ENCODE measurements around the gene LCNL1.

DNA sequence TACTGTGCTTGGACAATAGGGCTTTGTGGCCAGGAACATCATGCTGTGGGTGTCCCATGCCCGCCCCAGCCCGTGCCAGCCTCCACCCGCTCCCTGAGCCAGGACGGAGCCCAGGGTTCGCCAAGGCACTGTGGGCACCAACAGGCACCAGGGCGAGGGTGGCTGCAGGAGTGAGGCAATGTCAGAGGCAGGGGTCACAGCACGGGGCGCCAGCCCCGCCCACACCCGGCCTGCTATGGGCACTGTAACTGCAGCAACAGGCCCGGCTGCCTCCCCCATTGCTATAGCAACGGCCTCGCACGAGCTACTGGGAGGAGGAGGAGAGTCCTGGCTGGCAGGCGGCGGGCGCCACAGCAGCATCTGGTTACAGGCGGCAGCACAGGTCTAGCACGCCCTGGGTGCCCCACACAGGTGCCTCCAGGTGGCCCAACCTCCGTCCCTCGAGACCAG, 42.7 kb downstream of the LCNL1 start:
- TF ChIP-seq, protein P1, sequence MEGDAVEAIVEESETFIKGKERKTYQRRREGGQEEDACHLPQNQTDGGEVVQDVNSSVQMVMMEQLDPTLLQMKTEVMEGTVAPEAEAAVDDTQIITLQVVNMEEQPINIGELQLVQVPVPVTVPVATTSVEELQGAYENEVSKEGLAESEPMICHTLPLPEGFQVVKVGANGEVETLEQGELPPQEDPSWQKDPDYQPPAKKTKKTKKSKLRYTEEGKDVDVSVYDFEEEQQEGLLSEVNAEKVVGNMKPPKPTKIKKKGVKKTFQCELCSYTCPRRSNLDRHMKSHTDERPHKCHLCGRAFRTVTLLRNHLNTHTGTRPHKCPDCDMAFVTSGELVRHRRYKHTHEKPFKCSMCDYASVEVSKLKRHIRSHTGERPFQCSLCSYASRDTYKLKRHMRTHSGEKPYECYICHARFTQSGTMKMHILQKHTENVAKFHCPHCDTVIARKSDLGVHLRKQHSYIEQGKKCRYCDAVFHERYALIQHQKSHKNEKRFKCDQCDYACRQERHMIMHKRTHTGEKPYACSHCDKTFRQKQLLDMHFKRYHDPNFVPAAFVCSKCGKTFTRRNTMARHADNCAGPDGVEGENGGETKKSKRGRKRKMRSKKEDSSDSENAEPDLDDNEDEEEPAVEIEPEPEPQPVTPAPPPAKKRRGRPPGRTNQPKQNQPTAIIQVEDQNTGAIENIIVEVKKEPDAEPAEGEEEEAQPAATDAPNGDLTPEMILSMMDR (conservative IDR thresholded peaks at IDR 0.05; ENCODE audit: low read depth, low read length), result no peak
- TF ChIP-seq EZH2 (IDR thresholded peaks at IDR 0.05; ENCODE audit: borderline replicate concordance, low read depth, low read length, poor library complexity, severe bottlenecking), result no peak

All from A673 (cell line).